Breast epithelium (tissue), 4 donors: ENCODE data around the gene ZNF790. TPM values are rescaled to one million over a fixed set of nuclear protein-coding genes. Genes with fewer than 3 reads are reported as not detected.

ENCODE experiments used
- DNase-seq, 2 donors: peaks; one replicate each; pipeline ENCODE4 v3.0.0-alpha.2; 2019; ENCODE audit warnings: low spot score in 2 of 2
- H3K27ac ChIP-seq, 2 donors: fragments of 200-600 bp; sonication (generic) in 1 of 2; one replicate each; pipeline ENCODE4 v1.5.1; 2016 to 2019; ENCODE audit warnings: mild to moderate bottlenecking in 1 of 2
- H3K27me3 ChIP-seq, 2 donors: fragments of 200-600 bp; sonication (generic) in 1 of 2; one replicate each; pipeline versions ENCODE4 v1.5.1 to v1.6.0; 2017 to 2019; ENCODE audit warnings: control low read depth in 1 of 2, mild to moderate bottlenecking in 1 of 2
- H3K36me3 ChIP-seq: fragments of 200-600 bp; one replicate; pipeline ENCODE4 v1.5.1; 2019
- H3K4me1 ChIP-seq, 2 donors: fragments of 200-600 bp; sonication (generic); one replicate each; pipeline ENCODE4 v1.5.1; 2016 to 2019; ENCODE audit warnings: control low read depth in 1 of 2
- H3K4me3 ChIP-seq, 3 donors: fragments of 200-600 bp; sonication (generic); 1 replicate in 2 of 3; 2 replicates in 1 of 3; pipeline ENCODE4 v1.5.1; 2016 to 2019; ENCODE audit warnings: mild to moderate bottlenecking in 3 of 3, moderate library complexity in 2 of 3
- H3K9me3 ChIP-seq, 2 donors: fragments of 200-600 bp; sonication (generic) in 1 of 2; one replicate each; pipeline ENCODE4 v1.5.1; 2016 to 2019; ENCODE audit warnings: control low read depth in 1 of 2
- POLR2A ChIP-seq: fragments of 450-650 bp; IDR thresholded peaks from one replicate; pipeline ENCODE4 v1.6.1; 2016; ENCODE audit warnings: antibody characterized with exemption, mild to moderate bottlenecking, moderate library complexity
- POLR2AphosphoS5 ChIP-seq, 3 donors: sonication (generic); formaldehyde crosslinking; IDR thresholded peaks; one replicate each; pipeline ENCODE4 v1.6.1; 2017; ENCODE audit warnings: antibody characterized with exemption in 3 of 3
- intact Hi-C: fragments of 100-400 bp; cut with DNase I; formaldehyde crosslinking; loops from one replicate; pipeline ENCODE4 v1.15.1; 2023; ENCODE audit warnings: low total_unique reads
- total RNA-seq, 3 donors: library from RNA; depleted of rRNA; stranded (reverse); fragments of >200 nt; gene quantifications; one replicate each; pipeline ENCODE4 v1.1.0, GENCODE V29; 2016
- TF ChIP-seq, protein P1 (sequence below), 3 donors: fragments of 450-650 bp; IDR thresholded peaks; one replicate each; pipeline ENCODE4 v1.5.1; 2016 to 2017; ENCODE audit warnings: antibody characterized with exemption in 3 of 3, mild to moderate bottlenecking in 3 of 3, moderate library complexity in 3 of 3

The ZNF790 gene
- total RNA-seq, 3 donors from 2014 or later: 5.6 to 11.4 (median 8.8) TPM

DNA sequence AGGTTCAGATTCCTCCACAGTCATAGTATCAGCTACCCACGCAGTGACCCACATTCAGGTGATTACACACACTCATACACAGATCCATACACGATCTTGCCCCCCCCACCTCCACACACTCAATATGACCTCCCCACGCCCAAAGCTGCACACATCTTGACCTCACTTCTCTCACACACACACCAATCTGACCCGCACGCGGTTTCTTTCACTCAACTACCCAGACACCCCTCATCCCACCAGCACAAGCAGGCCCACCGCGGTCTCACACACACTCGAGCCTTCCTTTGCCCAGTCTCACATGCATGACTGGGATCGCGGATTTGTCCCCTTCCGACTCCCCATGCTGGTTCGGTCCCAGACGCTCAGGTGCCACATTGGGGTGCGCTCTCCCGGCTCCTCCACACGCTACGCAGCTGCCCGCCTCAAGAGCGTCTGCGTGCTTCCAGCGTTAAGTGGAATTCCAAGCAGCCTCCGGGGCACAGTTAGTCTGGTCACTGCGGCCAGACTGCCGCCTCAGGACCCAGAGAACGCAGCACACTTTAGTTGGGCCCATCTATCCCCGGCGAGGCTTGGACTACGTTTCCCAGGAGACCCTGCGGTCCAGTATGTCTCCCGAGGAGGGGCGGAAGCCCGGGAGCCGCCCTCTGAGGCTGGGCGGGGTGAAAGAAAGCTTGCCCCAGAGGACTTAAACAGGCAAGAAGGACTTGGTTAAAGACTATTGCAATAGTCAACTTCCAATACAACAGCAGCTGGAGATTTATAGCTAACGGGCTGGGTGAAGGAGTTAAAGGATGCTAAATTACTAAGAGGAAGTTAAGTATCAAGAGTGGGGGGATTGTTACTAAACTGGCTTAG, 11.7 kb upstream of the ZNF790 start:
- H3K4me1 ChIP-seq: no peaks in the 10 kb centered on the region
- peak; percentile 81 to 85 for DNase-seq
- H3K36me3 ChIP-seq: no peaks in the 10 kb centered on the region
- intact Hi-C loops: no loop called here
- peak overlapping the region; percentile 72 to 84 (median 79) for H3K4me3 ChIP-seq
- no peaks in the 10 kb centered on the region for H3K27me3 ChIP-seq
- H3K9me3 ChIP-seq: peaks cover 4 to 14% of the 10 kb centered on the region in 2 donors
- H3K27ac ChIP-seq: peak overlapping the region; percentile 92 to 94
- TF ChIP-seq POLR2AphosphoS5 (IDR thresholded peaks at IDR 0.05) (peak in 2 of 3 donors; percentile 15 to 63), POLR2A (no peak)
- TF ChIP-seq, protein P1, sequence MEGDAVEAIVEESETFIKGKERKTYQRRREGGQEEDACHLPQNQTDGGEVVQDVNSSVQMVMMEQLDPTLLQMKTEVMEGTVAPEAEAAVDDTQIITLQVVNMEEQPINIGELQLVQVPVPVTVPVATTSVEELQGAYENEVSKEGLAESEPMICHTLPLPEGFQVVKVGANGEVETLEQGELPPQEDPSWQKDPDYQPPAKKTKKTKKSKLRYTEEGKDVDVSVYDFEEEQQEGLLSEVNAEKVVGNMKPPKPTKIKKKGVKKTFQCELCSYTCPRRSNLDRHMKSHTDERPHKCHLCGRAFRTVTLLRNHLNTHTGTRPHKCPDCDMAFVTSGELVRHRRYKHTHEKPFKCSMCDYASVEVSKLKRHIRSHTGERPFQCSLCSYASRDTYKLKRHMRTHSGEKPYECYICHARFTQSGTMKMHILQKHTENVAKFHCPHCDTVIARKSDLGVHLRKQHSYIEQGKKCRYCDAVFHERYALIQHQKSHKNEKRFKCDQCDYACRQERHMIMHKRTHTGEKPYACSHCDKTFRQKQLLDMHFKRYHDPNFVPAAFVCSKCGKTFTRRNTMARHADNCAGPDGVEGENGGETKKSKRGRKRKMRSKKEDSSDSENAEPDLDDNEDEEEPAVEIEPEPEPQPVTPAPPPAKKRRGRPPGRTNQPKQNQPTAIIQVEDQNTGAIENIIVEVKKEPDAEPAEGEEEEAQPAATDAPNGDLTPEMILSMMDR (IDR thresholded peaks at IDR 0.05): no peak

DNA sequence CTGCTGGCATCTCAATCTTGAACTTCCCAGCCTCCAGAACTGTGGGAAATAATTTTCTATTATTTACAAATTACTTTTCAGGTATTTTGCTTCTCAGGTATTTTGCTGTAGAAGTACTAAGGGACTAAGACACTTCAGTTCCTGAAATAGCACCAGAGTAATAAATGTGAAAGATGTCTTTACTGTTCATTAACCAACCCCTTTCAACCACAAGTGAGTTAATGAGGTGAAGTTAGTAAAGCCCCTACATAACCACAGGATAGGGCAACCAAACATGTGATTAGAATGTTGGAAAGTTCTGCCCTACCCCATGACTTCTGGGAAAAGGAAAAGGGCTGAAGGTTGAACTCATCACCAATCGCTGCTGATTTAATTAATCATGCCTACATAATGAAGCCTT, 9.8 kb upstream of the ZNF790 start:
- no peaks in the 10 kb centered on the region for H3K36me3 ChIP-seq
- no peak overlapping the region for H3K4me3 ChIP-seq
- TF ChIP-seq POLR2AphosphoS5 (IDR thresholded peaks at IDR 0.05) (no peak), POLR2A (no peak)
- TF ChIP-seq, protein P1 (IDR thresholded peaks at IDR 0.05): no peak
- DNase-seq: no peak
- H3K4me1 ChIP-seq: no peaks in the 10 kb centered on the region
- peak overlapping the region in 1 of 2 donors; percentile 92 for H3K27ac ChIP-seq
- H3K9me3 ChIP-seq: no peaks in the 10 kb centered on the region
- intact Hi-C loops: no loop called here
- no peaks in the 10 kb centered on the region for H3K27me3 ChIP-seq

DNA sequence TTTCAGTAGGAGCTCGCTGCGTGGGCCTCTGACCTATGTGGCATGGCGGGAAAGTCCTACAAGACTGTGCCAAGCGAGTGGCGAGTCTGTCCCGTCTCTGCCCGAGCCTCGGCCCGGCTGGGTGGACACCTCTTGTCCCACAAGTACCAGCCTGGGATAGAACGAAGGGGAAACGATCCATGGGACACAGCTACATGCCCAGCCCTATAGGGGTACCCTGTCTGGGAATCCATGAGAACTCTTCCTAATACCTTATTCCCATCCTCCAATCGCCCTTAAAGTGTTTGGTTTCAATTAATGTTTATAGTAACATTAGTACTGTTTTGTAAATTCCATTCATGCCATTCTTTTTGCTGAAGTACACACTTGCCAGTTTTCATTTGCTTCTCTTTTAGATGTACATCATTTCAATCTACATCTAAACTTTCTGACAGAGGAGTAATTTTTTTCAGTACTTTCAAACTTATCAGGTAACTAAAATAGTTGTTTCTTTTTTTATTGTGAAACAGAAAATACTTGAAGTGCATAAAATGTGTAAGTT, 667 bp upstream of the ZNF790 start:
- peaks cover 28 to 29% of the 10 kb centered on the region in 2 donors for H3K9me3 ChIP-seq
- H3K27me3 ChIP-seq: no peaks in the 10 kb centered on the region
- peak overlapping the region; percentile 62 to 88 (median 76) for H3K4me3 ChIP-seq
- no peaks in the 10 kb centered on the region for H3K4me1 ChIP-seq
- no peaks in the 10 kb centered on the region for H3K36me3 ChIP-seq
- TF ChIP-seq POLR2AphosphoS5 (IDR thresholded peaks at IDR 0.05) (no peak), POLR2A (no peak)
- TF ChIP-seq, protein P1 (IDR thresholded peaks at IDR 0.05): no peak
- peak overlapping the region; percentile 81 to 93 for H3K27ac ChIP-seq
- intact Hi-C loops: no loop called here
- DNase-seq: no peak

DNA sequence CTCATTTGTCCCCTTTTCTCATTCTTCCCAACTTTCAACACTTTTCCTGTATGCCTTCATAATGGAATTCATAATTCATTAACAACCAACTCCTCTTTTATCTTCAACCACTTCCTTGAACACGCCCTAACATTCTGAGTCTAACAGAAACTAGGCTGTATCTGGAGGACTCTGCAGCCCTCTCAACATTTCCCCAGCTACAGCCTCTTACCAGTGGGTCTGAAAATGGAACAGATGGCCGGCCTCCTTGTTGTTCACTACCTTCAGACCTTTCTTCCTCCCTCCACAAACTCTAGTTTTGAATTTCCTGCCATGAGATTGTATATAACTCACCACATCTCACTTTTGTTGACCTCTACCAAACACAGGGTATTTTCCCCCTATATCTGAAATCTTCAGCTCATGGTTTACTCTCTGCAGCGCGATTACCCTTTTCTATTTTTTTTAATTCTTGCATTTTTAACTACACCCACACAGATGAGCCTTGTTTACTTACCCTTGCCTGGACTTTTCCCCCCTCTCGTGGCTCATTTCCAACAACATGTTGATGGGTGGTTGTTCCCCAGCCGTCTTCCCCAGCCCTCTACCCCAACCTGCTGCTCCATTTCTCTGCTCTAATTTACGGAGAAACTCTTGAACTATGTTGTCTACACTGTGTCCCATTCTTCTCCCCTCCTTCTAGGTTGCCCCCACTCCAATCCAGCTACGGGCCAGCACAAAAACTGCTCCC, 846 bp downstream of the ZNF790 start:
- TF ChIP-seq, protein P1 (IDR thresholded peaks at IDR 0.05): no peak
- no peak for TF ChIP-seq POLR2A
- no peak for TF ChIP-seq POLR2AphosphoS5 (IDR thresholded peaks at IDR 0.05)
- no peaks in the 10 kb centered on the region for H3K27me3 ChIP-seq
- intact Hi-C loops: no loop called here
- no peaks in the 10 kb centered on the region for H3K4me1 ChIP-seq
- peaks cover 43 to 44% of the 10 kb centered on the region in 2 donors for H3K9me3 ChIP-seq
- H3K36me3 ChIP-seq: no peaks in the 10 kb centered on the region
- peak overlapping the region; percentile 62 to 88 (median 76) for H3K4me3 ChIP-seq
- no peak for DNase-seq
- peak overlapping the region; percentile 81 to 93 for H3K27ac ChIP-seq
